GM21786 (cell line): ENCODE results near the gene NRP1.

Experiments
- ATAC-seq: cut with Tn5 transposase; IDR thresholded peaks from one replicate; pipeline ENCODE4 v1.9.1; 2021; ENCODE audit not compliant: unreplicated experiment

Gene NRP1

GRCh38 chr10:33192190-33192589, 142.3 kb downstream of the NRP1 start:
- no peak for ATAC-seq

- no peak for ATAC-seq
These were observed 144.1 kb downstream of the NRP1 start for GRCh38 chr10:33190406-33190805.

GRCh38 chr10:33189808-33190207, 144.7 kb downstream of the NRP1 start:
- ATAC-seq: no peak

GRCh38 chr10:33189363-33189762, 145.1 kb downstream of the NRP1 start:
- no peak for ATAC-seq

- no peak for ATAC-seq
These were observed 147.0 kb downstream of the NRP1 start for GRCh38 chr10:33187427-33187999.

GRCh38 chr10:33186150-33186549, 148.3 kb downstream of the NRP1 start:
- no peak for ATAC-seq

GRCh38 chr10:33183655-33184054, 150.8 kb downstream of the NRP1 start:
- no peak for ATAC-seq

- no peak for ATAC-seq
These were observed 153.5 kb downstream of the NRP1 start for GRCh38 chr10:33180921-33181320.

GRCh38 chr10:33180390-33180789, 154.1 kb downstream of the NRP1 start:
- ATAC-seq: no peak

- no peak for ATAC-seq
These were observed 155.4 kb downstream of the NRP1 start for GRCh38 chr10:33179067-33179466.

GRCh38 chr10:33178026-33178755, 156.3 kb downstream of the NRP1 start:
- ATAC-seq: no peak

- ATAC-seq: no peak
These were observed 157.8 kb downstream of the NRP1 start for GRCh38 chr10:33176688-33177087.

- no peak for ATAC-seq
These were observed 159.6 kb downstream of the NRP1 start for GRCh38 chr10:33174674-33175434.

- ATAC-seq: no peak
These were observed 168.6 kb downstream of the NRP1 start for GRCh38 chr10:33165911-33166310.

GRCh38 chr10:33164060-33164709, 170.3 kb downstream of the NRP1 start:
- no peak for ATAC-seq

- no peak for ATAC-seq
These were observed 172.3 kb downstream of the NRP1 start for GRCh38 chr10:33162248-33162575.

- ATAC-seq: no peak
These were observed 172.8 kb downstream of the NRP1 start for GRCh38 chr10:33161550-33162247.

GRCh38 chr10:33160151-33160550, 174.3 kb downstream of the NRP1 start:
- ATAC-seq: no peak

- ATAC-seq: no peak
These were observed 177.4 kb downstream of the NRP1 start for GRCh38 chr10:33157103-33157502.

GRCh38 chr10:33155720-33156638, 178.5 kb downstream of the NRP1 start:
- ATAC-seq: peak; percentile 63
